Transverse colon (tissue), 4 donors: ENCODE measurements around the gene MTCH1. TPM values are rescaled to one million over a fixed set of nuclear protein-coding genes. Genes with fewer than 3 reads are reported as not detected.

Experiments used
- DNase-seq: peaks from one replicate; pipeline ENCODE4 v3.0.0-alpha.2; 2019
- H3K27ac ChIP-seq, 4 donors: fragments of 200-600 bp; sonication (generic); 2 replicates each; pipeline ENCODE4 v1.5.1; 2016 to 2018; ENCODE audit warnings: inconsistent platforms in 4 of 4
- H3K27me3 ChIP-seq: fragments of 200-600 bp; sonication (generic); 2 replicates; pipeline ENCODE4 v1.5.1; 2017; ENCODE audit warnings: inconsistent platforms
- H3K36me3 ChIP-seq, 4 donors: fragments of 200-600 bp; sonication (generic); 2 replicates each; pipeline ENCODE4 v1.5.1; 2017 to 2019; ENCODE audit warnings: inconsistent platforms in 4 of 4
- H3K4me1 ChIP-seq, 4 donors: fragments of 200-600 bp; sonication (generic); 2 replicates each; pipeline ENCODE4 v1.5.1; 2017 to 2020; ENCODE audit warnings: inconsistent platforms in 4 of 4
- H3K4me3 ChIP-seq, 4 donors: fragments of 200-600 bp; sonication (generic); 1 replicate in 1 of 4; 2 replicates in 3 of 4; pipeline versions ENCODE4 v1.5.1 to v1.6.1; 2017 to 2019; ENCODE audit warnings: inconsistent platforms in 4 of 4
- H3K9me3 ChIP-seq, 2 donors: fragments of 200-600 bp; sonication (generic); 2 replicates each; pipeline ENCODE4 v1.5.1; 2017 to 2019; ENCODE audit warnings: inconsistent platforms in 2 of 2
- EP300 ChIP-seq: sonication (generic); formaldehyde crosslinking; IDR thresholded peaks from one replicate; pipeline ENCODE4 v1.6.1; 2017; ENCODE audit warnings: antibody characterized with exemption, low read depth
- POLR2A ChIP-seq: fragments of 450-650 bp; IDR thresholded peaks from one replicate; pipeline ENCODE4 v1.6.1; 2016; ENCODE audit warnings: antibody characterized with exemption, mild to moderate bottlenecking, moderate library complexity
- POLR2AphosphoS5 ChIP-seq, 3 donors: sonication (generic); formaldehyde crosslinking; IDR thresholded peaks; one replicate each; pipeline ENCODE4 v1.6.1; 2016; ENCODE audit warnings: antibody characterized with exemption in 3 of 3
- WGBS, 2 donors: methylation state at CpG; one replicate each; pipeline ENCODE4 v1.1.5; 2018; ENCODE audit warnings: low coverage in 1 of 2; 5-methylcytosine and 5-hydroxymethylcytosine counted together
- in situ Hi-C, 4 donors: fragments of 200-750 bp; cut with MboI; loops; one replicate each; pipeline versions ENCODE4 v1.15.0 to v1.15.1; 2017; ENCODE audit warnings: low sequenced_read_pairs in 3 of 4, low pct_ligation_motif_present in 1 of 4, low pct_unique_long_range_greater_than_20kb in 1 of 4
- intact Hi-C: fragments of 100-400 bp; cut with DNase I; formaldehyde crosslinking; loops from one replicate; pipeline ENCODE4 v1.15.1; 2023; ENCODE audit warnings: low total_unique reads
- total RNA-seq, 4 donors: library from RNA; depleted of rRNA; stranded (reverse); fragments of >200 nt; gene quantifications; one replicate each; pipeline ENCODE4 v1.1.0, GENCODE V29; 2016
- TF ChIP-seq, protein P1 (sequence below), 5 experiments: fragments of 200-600 bp in 3 of 5; fragments of 450-650 bp in 2 of 5; sonication (generic) in 3 of 5; IDR thresholded peaks; 1 replicate in 2 of 5; 2 replicates in 3 of 5; pipeline ENCODE4 v1.5.1; 2016 to 2017; ENCODE audit warnings: antibody characterized with exemption in 5 of 5, inconsistent platforms in 3 of 5, mild to moderate bottlenecking in 2 of 5, moderate library complexity in 1 of 5

The MTCH1 gene
- total RNA-seq, 4 donors from 2014 or later, result 123 to 190 (median 152) TPM

DNA sequence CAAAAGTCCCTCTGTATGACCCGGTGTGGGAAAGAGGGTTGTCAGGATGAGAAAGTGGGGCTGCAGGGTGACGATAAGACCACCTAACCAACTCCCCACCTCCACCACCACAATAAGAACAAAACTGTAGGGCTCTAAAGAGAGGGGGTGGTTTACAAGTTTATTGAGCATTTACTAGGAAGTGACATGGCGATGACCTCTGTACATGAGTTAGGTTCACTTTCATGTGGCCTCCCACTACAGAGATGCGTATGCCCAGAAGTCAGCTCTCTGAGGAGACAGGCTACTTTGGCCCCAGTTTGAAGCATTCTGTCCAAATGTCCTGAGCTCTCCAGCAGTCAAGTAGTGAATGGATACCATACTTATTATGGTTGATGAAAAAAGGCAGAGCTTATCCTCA is 60.2 kb downstream of the MTCH1 start:
- no peak for DNase-seq
- Histone ChIP-seq H3K4me3 (no peak overlapping the region), H3K36me3 (no peaks in the 10 kb centered on the region), H3K9me3 (no peaks in the 10 kb centered on the region), H3K4me1 (peaks cover 6 to 38% (median 13%) of the 10 kb centered on the region in 4 donors), H3K27ac (no peak overlapping the region), H3K27me3 (no peaks in the 10 kb centered on the region)
- intact Hi-C loops (no loop called here), in situ Hi-C loops (no loop called here)
- WGBS, 2 donors, result 66 to 76% methylated on average over 2 to 4 of the region's 4 CpGs
- TF ChIP-seq, protein P1, sequence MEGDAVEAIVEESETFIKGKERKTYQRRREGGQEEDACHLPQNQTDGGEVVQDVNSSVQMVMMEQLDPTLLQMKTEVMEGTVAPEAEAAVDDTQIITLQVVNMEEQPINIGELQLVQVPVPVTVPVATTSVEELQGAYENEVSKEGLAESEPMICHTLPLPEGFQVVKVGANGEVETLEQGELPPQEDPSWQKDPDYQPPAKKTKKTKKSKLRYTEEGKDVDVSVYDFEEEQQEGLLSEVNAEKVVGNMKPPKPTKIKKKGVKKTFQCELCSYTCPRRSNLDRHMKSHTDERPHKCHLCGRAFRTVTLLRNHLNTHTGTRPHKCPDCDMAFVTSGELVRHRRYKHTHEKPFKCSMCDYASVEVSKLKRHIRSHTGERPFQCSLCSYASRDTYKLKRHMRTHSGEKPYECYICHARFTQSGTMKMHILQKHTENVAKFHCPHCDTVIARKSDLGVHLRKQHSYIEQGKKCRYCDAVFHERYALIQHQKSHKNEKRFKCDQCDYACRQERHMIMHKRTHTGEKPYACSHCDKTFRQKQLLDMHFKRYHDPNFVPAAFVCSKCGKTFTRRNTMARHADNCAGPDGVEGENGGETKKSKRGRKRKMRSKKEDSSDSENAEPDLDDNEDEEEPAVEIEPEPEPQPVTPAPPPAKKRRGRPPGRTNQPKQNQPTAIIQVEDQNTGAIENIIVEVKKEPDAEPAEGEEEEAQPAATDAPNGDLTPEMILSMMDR (IDR thresholded peaks at IDR 0.05), result no peak
- TF ChIP-seq POLR2A (no peak), EP300 (no peak), POLR2AphosphoS5 (IDR thresholded peaks at IDR 0.05) (no peak)

- in situ Hi-C loops, result no loop called here
- WGBS, 2 donors, result 31 to 67% methylated on average over 2 to 5 of the region's 5 CpGs
Observed at GRCh38 chr6:36924778-36925374, 61.1 kb downstream of the MTCH1 start.

DNA sequence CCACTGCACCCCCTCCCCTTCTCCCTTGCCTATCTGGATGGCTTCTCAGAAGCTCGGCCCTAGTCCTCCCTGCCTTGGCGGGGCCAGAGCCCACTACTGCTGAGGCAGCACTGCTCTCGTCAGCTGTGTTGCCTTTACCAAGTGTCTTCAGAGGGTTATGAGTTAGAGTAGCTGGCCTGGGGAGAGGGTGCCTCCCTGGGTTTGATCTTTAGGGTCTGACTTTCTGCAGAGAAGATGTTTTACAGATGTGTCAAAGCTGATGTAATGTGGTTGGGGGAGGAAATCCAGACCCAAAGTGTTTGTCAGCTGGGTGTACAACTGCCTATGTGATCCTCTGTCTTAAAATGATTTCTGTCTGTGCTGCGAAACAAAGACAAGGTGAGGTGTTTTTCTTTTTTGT is 61.9 kb downstream of the MTCH1 start:
- no peaks in the 10 kb centered on the region for H3K9me3 ChIP-seq
- H3K36me3 ChIP-seq, result peaks cover 0 to 5% (median 0%) of the 10 kb centered on the region in 4 donors
- H3K4me1 ChIP-seq, result peaks cover 6 to 37% (median 13%) of the 10 kb centered on the region in 4 donors
- in situ Hi-C loops (no loop called here), intact Hi-C loops (no loop called here)
- WGBS, 2 donors, result 87 to 88% methylated on average over 2 to 4 of the region's 4 CpGs
- H3K27ac ChIP-seq, result no peak overlapping the region
- TF ChIP-seq POLR2AphosphoS5 (IDR thresholded peaks at IDR 0.05) (no peak), POLR2A (no peak), EP300 (no peak)
- TF ChIP-seq, protein P1 (IDR thresholded peaks at IDR 0.05), result no peak
- H3K27me3 ChIP-seq, result no peaks in the 10 kb centered on the region
- DNase-seq, result no peak
- no peak overlapping the region for H3K4me3 ChIP-seq

More at GRCh38 chr6:36924778-36925374, 61.1 kb downstream of the MTCH1 start:
- DNase-seq, result no peak
- no peaks in the 10 kb centered on the region for H3K27me3 ChIP-seq
- intact Hi-C loops, result no loop called here
- no peak overlapping the region for H3K4me3 ChIP-seq
- H3K27ac ChIP-seq, result no peak overlapping the region
- TF ChIP-seq, protein P1 (IDR thresholded peaks at IDR 0.05), result no peak
- TF ChIP-seq EP300, result no peak
- TF ChIP-seq POLR2A, result no peak
- no peak for TF ChIP-seq POLR2AphosphoS5 (IDR thresholded peaks at IDR 0.05)
- H3K36me3 ChIP-seq, result no peaks in the 10 kb centered on the region
- peaks cover 6 to 38% (median 13%) of the 10 kb centered on the region in 4 donors for H3K4me1 ChIP-seq
- no peaks in the 10 kb centered on the region for H3K9me3 ChIP-seq

DNA sequence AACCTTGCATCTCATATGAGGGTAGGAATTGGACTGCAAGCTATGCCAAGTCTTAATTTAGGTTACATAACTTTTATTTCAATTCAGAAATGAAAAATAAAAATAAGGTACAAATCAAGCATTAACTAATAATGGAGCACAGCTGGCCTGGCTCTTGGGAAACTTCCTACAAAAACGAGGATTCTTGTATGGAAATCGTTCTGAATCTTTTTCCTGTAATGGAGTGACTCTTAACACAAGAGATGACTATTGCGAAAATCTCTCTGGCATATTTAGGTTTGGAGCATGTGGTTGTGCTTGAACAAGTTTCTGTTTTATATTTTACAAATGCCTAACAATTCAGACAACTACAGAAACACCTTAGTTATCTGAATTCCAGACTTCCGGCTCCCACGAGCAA is 65.5 kb downstream of the MTCH1 start:
- peaks cover 0 to 23% (median 6%) of the 10 kb centered on the region in 4 donors for H3K36me3 ChIP-seq
- DNase-seq, result no peak
- WGBS, 2 donors, result 71 to 79% methylated on average over 3 to 5 of the region's 5 CpGs
- intact Hi-C loops, result no loop called here
- peak overlapping the region in 2 of 4 donors; percentile 1 to 49 for H3K27ac ChIP-seq
- no peak overlapping the region for H3K4me3 ChIP-seq
- no peaks in the 10 kb centered on the region for H3K9me3 ChIP-seq
- in situ Hi-C loops, result no loop called here
- TF ChIP-seq, protein P1 (IDR thresholded peaks at IDR 0.05), result no peak
- no peak for TF ChIP-seq POLR2AphosphoS5 (IDR thresholded peaks at IDR 0.05)
- no peak for TF ChIP-seq POLR2A
- no peak for TF ChIP-seq EP300
- H3K27me3 ChIP-seq, result no peaks in the 10 kb centered on the region
- peaks cover 0 to 23% (median 0%) of the 10 kb centered on the region in 4 donors for H3K4me1 ChIP-seq
